HG03520 (cell line): ENCODE data around the gene GSC2.

Experiments used
- ATAC-seq: cut with Tn5 transposase; IDR thresholded peaks from one replicate; pipeline ENCODE4 v1.9.1; 2021; ENCODE audit warnings: mild to moderate bottlenecking, moderate library complexity; ENCODE audit not compliant: unreplicated experiment

GSC2 gene

DNA sequence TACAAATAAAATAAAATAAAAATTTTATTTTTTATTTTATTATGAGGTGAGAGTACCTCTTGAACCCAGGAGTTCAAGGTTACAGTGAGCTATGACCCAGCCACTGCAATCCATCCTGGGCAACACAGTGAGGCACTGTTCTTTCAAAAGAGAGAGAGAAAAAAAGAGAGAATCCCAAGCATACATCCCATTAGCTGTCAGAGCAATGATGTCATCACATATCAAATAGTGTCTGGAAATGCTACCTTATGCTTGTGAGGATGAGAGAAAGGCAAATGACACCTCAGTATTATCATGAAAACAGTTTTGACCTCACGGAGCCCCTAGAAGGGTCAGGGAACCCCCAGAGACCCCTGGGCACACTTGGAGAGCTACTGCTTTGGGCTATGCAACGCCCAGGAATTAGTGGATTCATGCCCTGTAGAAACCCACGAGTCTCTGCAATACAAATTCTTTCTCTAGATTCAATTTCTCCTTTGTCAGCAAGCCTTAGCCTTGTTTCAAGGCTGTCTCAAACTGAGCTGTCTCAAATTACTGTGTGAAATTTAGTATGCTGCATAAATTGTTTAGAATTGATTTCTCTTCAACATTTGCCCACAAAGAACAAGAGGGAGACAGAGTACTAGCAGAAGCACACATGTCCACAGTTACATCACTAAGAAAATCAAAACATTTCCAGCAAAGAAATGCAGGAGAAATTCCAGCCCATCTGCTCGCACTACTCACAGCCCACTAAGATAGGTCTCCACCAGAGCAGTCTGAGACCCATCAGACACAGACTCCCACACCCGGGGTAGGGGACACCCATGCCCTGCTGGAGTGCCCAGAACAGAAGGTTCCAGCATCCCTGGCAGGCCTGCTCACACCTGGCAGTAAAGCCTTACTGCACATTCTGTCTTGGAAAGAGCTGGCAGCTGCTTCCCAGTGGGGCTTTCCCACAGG lies 45.9 kb downstream of the GSC2 start:
- no peak for ATAC-seq

- no peak for ATAC-seq
These were observed 51.9 kb downstream of the GSC2 start for GRCh38 chr22:19098157-19098556.

DNA sequence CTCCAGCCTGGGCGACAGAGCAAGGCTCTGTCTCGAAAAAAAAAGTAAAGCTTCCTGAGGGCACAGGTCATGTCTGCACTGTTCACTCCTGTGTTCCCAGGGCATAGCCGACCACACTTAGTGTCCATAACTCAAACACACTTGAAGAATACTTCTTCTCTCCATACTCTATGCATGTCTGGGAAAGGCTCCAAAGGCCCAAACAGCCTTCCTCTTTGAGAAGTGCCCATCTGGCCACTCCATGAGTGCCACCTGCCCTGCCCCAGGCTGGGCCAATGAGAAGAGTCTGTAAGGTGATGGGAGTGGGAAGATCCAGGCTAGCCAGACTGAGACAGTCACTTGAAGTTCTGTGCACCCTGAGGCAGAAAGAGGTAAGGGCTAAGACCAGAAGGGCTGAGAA lies 52.6 kb downstream of the GSC2 start:
- ATAC-seq = no peak
